ENCODE data around the gene ZDHHC19. TPM values are rescaled to one million over a fixed set of nuclear protein-coding genes. Genes with fewer than 3 reads are reported as not detected.
"Not testable (repeated sequence)": the region's sequence is repeated elsewhere in the genome, so short reads cannot be mapped to it uniquely, and the experiment has no call there.

The ZDHHC19 gene
- total RNA-seq, 1 donor from 2014 or later, result not detected

DNA sequence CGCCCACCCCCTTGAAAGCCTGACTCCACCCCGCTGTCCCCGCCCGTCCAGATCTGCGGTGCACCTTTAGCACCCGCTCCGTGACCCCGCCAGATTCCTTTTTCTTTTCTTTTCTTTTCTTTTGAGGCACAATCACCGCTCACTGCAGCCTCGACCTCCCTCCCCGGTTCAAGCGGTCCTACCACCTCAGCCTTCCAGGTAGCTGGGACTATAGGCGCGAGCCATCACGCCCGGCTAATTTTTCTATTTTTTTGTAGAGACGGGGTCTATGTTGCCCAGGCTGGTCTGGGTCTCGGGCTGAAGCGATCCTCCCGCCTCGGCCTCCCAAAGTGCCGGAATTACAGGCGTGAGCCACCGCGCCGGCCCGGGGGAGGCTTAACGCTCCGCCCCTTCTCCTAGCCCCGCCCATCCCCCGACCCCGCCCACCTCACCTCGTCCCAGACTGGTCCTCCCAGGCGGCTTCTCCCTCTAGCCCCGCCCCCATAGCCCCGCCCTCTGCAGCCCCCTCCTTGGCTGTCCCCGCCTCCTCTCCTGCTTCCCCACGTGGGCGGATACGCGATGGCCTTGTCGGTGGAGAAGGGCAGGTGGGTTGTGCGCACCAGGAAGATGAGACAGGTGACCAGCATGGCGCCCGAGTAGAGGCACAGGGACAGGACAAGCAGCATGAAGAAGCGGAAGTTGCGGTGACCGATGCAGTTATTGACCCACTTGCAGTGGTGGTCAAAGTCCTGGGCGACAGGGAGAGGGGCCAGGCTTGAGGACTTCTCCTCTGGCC lies 3.2 kb downstream of the ZDHHC19 start:
- peak; percentile 54 for ATAC-seq
- peak; percentile 73 for DNase-seq (ENCODE audit: low spot score)
- intact Hi-C loops (cut with DNase I), result no loop called here

DNA sequence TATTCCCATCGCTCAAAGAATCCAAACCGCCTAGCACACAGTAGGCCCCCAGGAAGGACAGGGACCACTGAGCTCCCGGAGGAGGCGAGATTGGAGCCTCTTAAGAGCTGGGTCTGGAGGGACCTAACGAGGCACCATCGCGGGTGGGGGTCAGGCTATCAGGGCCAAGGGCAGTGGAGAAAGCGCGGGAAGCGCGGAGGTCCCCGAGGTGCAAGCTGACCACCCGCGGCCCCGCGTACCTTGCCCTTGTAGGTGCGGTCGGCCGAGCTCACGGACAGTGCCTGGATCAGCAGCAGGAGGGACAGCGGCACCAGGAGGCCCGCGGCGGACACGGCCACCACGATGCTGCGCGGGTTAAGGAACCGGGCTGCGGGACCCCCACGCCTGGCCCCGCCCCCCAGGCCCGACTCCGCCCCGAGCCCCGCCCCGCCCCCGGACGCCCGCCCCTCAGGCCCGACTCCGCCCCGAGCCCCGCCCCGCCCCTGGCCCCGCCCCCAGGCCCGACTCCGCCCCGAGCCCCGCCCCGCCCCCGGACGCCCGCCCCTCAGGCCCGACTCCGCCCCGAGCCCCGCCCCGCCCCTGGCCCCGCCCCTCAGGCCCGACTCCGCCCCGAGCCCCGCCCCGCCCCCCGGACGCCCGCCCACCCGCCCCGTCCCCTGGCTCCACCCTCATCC lies 3.9 kb downstream of the ZDHHC19 start:
- DNase-seq (ENCODE audit: low spot score), result no peak
- ATAC-seq, result peak; percentile 47
- intact Hi-C loops (cut with DNase I), result no loop called here

DNA sequence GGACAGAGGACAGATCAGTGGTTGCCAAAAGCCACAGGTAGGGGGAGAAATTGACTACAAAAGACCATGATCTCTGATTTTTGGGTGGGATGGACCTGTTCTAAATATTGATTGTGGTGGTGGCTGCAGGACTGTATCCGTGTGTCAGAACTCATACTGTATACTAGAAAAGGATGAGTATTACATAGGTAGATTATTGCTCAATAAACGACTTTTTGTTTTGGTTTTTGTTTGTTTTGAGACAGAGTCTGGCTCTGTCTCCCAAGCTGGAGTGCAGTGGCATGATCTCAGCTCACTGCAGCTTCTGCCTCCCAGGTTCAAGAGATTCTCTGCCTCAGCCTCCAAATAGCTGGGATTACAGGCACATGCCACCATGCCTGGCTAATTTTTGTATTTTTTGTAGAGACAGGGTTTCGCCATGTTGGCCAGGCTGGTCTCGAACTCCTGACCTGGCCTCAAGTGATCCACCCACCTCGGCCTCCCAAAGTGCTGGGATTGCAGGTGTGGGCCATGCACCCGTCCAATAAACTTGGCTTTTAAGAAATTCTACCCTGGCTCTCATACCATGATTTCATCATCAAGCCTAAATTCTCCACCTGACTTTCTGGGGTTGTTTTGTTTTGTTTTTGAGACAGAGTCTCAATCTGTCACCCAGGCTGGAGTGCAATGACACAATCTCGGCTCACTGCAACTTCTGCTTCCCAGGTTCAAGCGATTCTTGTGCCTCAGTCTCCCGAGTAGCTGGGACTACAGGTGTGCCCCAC lies 5.6 kb downstream of the ZDHHC19 start:
- intact Hi-C loops (cut with DNase I); ATAC-seq; DNase-seq (ENCODE audit: low spot score): not testable (repeated sequence)

DNA sequence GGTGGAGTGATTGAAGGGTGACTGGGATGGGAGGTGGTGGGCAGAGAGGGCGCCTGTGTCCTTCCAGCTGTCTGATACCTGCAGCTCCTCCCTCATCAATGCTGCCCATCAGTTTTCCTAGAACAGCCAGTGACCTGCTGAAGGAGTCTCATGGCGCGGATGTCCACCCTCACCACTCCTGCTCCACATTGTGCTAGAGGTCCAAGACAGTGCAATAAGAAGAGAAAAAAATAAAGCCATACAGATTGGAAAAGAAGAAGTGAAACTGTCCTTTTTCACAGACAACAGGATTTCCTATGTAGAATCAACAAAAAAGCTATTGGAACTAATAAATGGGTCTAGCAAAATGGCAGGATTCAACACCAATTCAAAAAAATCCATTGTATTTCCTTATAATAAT lies 7.4 kb downstream of the ZDHHC19 start:
- intact Hi-C loops (cut with DNase I), result no loop called here
- ATAC-seq (no peak), DNase-seq (ENCODE audit: low spot score) (no peak)

DNA sequence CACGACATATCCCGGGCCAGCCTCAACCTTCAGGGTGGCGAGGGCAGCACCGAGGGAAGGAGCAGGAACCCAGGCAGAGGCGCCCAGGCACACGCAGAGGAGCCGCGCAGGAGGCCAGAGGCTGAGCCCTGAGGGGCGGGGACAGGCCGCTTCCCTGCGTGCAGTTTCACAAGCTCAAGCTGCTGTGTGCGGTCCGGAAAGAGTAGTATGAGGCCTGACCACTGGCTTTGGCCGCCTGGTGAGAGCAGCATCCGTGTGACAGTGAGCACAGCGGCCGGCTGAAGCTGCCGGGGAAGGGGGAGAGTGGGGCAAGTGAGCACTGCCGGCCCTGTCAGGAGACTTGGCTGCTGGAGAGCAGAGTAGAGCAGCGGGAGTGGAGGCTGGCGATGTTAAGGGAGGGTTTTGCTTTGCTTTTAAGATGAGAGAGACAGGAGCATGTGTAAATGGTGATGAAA lies 8.7 kb downstream of the ZDHHC19 start:
- intact Hi-C loops (cut with DNase I), result no loop called here
- ATAC-seq, result peak; percentile 80
- DNase-seq (ENCODE audit: low spot score), result peak; percentile 78

DNA sequence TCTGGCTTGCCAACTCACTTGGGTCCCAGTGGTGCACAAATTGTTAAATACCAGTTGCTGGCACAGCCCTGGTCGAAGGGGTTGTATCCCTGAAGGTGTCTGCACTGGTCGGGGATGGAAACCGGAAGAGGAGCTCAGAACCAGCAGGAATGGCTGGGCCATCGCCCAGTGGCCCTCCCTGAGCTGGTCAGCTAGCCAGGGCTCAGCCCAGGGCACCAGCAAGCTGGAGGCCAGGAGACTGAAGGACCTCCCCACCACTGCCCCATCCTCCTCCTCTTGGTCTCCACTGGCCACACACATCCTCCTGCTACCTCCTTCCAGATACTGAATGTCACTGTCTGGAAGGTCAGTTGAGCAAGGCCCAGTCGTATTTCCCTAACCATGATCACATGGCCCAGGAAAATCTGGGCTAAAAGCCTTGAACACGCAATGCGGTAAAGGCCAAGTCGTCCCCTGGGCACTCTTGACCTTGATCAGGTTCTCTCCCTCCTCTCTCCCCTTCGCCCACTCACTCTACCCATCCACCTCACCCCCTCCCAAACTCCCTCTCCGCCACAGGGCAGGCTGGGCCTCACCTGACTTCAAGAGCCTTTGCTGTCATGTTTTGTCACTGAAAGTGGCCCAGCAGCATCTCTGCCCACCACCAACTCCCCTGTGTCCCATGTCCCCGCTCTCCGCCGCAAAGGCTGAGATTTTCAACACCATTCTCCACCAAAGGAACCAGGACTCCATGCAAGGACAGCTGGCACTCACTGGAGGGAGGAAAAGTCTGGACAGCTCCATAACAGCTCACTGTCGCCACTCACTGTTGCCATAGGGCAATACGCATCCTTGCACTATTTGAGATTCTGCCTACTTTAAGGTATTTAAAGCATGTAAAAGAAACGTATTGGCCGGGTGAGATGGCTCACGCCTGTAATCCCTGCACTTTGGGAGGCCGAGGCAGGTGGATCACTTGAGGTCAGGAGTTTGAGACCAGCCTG lies 12.1 kb downstream of the ZDHHC19 start:
- intact Hi-C loops (cut with DNase I), result no loop called here

DNA sequence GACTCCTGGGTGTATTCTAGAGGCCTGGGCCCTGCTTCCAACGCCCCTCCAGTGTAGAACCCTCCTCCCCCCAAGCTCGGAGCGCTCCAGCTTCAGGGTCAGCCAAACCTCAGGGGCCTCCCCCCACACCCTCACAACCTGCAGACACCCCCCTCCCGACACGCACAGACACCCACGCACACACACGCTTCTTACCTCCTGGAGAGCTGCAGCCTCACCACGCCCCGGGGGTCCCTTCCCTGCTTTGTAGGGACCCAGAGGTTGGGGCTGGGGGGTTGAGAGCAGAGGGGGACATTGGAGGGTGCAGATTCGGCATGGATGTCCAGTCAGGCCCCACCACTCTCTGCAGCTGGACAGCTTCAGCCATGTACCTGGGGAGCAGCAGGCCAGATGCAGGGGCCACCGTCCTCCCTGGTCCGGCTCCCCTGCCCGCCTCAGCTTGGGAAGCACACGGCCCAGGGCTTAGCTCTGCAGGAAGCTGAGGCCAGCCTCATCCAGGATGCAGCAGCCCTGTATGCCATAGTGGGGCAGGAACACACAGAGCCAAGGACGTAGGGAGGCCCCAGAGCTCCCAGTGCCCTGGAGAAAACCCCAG lies 13.0 kb downstream of the ZDHHC19 start:
- ATAC-seq, result no peak
- intact Hi-C loops (cut with DNase I), result no loop called here

More for the DNA sequence above, 12.1 kb downstream of the ZDHHC19 start:
- peak; percentile 22 for ATAC-seq
- DNase-seq (ENCODE audit: low spot score), result no peak

DNA sequence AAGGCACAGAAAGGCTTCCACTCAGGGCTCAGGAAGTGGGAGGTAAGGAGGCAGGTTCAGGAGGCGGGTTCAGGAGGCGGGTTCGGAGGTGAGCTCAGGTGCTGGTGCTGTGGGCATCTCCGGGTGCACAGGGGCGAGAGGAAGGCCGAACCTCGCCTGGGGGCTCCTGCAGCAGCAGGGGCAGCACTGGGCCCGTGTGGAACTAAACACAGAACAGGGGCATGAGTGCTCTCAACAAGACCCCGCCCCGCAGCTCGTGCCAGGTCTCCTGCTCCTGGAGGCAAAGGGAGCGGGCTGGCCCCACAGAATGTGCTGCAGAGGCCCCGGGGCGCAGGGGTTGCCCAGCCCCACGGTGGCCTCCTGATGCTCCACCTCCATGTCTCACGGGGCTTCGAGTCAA lies 13.7 kb downstream of the ZDHHC19 start:
- intact Hi-C loops (cut with DNase I), result no loop called here
- DNase-seq (ENCODE audit: low spot score) (no peak), ATAC-seq (no peak)

More for the DNA sequence above, 13.0 kb downstream of the ZDHHC19 start:
- no peak for DNase-seq (ENCODE audit: low spot score)

DNA sequence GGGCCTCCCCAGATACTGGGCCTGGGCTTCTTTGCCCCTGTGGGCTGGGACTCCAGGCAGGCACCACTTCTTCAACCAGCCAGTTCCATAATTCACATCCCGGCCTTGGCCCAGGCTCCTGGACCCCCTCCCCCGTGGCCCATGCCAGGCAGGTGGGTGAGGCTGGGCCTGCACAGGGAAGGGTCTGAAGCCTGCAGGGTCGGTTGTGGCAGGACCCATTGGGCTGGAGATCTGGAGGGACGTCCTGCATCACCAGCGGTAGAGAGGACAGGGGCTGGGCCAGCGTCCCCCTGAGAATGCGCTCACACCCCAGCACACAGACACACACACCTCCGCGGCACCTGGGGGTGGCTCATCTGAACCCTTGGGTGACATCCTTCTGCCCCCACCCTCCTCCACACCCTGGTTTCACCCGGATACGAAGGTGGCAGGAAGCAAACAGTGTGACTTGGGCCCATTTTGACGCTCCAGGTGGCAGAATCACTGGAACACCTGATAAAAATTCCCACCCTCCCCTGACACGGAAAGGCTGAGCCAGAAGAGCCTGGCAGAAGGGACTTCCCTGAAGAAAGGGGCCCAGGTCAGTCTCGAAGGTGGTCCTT lies 15.4 kb downstream of the ZDHHC19 start:
- intact Hi-C loops (cut with DNase I), result loop anchor here (1.0 to 2.0 kb wide), 2 partner anchors 27 to 122 kb away; no protein-coding TSS in a partner anchor
- DNase-seq (ENCODE audit: low spot score) (no peak), ATAC-seq (no peak)

DNA sequence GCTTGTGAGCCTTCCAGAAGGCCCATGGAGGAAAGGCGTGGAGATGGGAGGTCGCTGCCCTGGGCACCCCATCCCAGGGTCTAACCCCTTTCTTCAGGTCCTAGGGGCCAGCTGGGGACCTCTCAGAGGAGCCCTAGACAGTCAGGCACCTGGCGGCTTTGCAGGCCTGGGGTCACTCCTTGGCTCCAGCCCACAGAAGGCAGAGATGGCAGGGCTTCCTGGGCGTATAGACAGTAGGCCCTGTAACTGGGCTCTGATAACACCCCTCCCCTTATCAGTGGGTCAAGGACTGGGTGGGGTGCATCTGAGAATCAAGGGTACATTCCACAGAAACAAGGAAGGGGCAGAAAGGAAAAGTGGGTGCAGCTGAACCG lies 16.7 kb downstream of the ZDHHC19 start:
- ATAC-seq (no peak), DNase-seq (ENCODE audit: low spot score) (no peak)
- intact Hi-C loops (cut with DNase I), result loop anchor here (2.0 kb wide), 1 partner anchor 28 kb away; no protein-coding TSS in a partner anchor

DNA sequence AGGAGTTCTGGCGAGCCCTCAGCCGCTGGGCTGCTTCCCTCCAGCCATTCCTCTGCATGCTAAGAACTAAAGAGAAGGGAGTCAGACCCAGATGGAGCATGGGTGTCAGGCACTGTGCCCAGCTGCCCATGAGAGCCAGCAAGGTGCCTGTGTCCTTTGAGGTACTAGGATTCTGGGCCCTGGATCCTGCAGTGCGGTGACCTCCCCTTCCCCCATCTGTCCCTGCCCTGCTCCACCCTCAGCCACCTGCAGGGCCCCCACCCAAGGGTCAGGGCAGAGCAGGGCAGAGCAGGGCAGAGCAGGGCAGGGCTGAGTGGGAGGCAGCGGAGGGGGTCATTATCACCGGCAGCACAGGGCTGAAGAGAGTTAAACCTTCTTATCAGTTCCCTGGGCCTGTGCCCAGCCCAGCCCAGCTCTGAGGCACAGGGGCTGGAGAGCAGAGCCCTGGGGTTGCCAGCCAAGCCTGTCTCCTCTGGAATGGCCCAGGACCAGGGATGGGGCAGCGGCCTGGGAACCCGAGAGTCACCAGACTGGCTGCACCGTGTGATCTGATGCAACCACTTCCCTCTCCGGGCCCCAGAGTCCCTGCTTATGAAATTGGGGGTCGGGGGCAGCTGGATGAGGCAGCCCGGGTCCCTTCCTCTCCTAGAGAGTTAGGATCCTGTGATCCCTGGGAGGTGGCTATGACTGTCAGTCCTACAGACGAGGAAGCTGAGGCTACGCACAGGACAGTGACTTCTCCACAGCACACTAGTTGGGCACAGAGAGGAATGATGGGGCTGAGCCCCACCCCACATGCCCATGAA lies 17.3 kb downstream of the ZDHHC19 start:
- peak; percentile 50 for ATAC-seq
- intact Hi-C loops (cut with DNase I), result loop anchor here (2.0 kb wide), 1 partner anchor 29 kb away; no protein-coding TSS in a partner anchor
- no peak for DNase-seq (ENCODE audit: low spot score)

DNA sequence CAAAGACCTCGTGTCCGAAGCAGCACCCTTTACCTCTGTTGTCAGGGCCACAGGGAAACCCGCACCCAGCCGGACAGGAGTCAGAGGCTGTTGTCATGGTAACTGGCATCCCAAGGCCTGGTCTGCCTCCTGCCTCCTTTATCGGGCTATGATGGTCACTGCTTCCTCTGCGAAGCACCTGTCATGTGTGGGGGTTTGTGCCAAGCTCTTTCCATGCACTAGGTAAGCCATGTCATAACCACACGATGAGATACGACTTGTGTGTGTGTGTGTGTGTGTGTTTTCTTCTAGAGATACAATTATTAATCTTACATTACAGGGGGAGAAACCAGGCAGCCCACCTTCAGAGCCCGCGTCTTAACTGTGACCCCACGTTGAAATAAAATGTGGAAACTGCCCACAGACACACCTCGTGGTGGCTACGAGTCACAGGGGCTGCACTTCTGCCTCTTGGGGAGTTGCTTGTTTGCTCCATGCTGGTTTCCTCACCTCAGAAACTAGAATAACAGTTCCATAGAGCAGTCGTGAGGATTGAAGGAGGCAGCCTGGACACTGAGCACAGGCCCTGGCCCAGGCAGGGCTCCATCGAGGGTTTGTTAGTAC lies 18.0 kb downstream of the ZDHHC19 start:
- DNase-seq (ENCODE audit: low spot score) (no peak), ATAC-seq (no peak)
- intact Hi-C loops (cut with DNase I), result no loop called here

DNA sequence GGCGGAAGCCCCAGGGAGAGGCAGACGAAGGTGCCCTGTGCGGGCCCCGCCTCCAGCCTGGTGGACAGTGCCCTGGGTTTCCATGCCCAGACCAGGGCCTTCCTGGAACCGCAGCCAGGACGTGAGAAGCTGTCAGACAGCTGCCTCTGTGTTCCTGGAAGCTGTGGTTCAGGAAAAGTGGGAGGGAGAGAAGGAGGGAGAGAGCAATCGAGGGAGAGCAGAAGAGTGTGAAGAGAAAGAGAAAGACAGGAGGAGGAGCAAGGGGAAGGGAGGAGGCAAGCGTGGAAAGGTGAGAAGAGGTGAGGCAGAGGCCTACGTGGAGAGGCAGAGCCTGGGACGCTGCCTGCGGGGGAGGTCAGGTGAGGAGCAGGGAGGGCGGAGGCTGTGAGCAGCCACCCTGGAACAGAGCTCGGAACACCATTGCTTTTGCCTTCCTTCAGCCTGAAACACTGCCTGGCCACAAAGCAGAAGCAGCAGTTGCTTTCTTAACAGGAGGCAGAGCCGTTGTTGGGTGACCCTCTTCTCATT lies 18.6 kb downstream of the ZDHHC19 start:
- intact Hi-C loops (cut with DNase I), result no loop called here
- ATAC-seq (no peak), DNase-seq (ENCODE audit: low spot score) (no peak)

DNA sequence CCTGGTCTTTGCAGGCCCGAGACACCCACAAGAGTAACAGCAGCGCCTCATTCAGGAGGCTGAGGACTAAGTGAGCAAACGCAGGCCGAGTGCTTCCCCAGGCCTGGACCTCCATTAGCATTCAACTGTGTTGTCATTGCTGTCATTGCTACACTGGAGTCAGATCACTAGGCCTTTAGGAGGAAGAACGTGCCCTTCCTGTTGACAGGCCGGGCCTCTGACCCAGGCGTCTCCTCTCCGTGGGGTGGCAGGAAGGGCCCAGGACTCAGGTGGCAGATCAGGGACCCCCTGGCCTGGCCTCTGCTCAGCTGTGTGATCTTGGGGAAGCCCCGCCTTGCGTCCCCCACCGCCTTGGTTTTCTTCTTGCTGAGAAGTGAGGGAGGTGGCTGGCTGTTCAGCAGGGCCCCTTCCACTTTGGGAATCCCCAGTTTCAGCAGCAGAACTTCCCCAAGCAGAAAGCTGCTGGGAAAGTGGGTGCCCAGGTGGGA lies 19.1 kb downstream of the ZDHHC19 start:
- intact Hi-C loops (cut with DNase I), result no loop called here
- DNase-seq (ENCODE audit: low spot score), result no peak
- ATAC-seq, result no peak

DNA sequence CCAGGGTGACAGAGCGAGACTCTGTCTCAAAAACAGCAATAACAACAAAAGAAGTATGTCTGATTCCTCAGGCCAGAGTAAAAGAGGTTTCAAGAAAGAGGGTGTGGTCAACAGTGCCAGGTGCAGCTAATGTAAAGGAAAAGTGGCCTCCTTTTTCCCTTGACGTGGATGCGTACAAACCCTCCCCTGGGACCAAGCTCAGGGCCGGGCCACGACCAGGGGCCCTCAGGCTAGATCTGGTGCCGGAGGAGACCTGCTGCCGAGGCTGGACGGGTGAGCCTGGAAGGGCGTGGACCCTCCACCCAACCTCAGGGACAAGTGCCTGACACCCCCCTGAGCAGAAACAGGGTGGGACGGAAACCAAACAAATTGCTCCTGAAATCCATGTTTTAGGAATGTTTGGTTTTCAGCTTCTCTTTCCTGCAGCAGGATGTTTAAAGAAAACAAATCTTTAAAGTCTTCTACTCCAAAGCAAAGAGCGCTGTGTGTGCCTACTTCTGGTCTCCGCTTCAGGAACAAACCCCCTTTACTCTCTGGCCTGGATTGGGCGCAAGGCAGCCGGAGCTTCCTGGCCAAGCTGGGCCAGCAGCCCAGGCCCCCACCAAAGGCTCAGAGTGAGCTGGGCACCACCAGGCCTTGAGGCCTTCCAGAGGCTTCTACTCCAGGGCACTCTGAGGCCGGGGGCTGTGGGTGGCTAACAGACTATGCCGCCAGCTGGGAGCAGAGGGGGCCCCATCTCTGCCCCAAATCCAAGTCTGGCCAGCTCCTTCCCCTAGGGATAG lies 21.4 kb downstream of the ZDHHC19 start:
- DNase-seq (ENCODE audit: low spot score) (no peak), ATAC-seq (no peak)
- intact Hi-C loops (cut with DNase I), result no loop called here

Measured in sciatic nerve (tissue), 2 donors.